Neural progenitor cell (in vitro differentiated cells): ENCODE measurements around the gene CNPY2.

Experiments used
- EZH2phosphoT487 ChIP-seq: fragments of 200-600 bp; sonication (generic); IDR thresholded peaks from 2 replicates; pipeline ENCODE4 v1.6.1; 2017; ENCODE audit warnings: antibody characterized with exemption
- TF ChIP-seq, protein P1 (sequence below): fragments of 200-600 bp; sonication (generic); IDR thresholded peaks from 2 replicates; pipeline ENCODE4 v1.5.1; 2017; ENCODE audit warnings: antibody characterized with exemption, mild to moderate bottlenecking

DNA sequence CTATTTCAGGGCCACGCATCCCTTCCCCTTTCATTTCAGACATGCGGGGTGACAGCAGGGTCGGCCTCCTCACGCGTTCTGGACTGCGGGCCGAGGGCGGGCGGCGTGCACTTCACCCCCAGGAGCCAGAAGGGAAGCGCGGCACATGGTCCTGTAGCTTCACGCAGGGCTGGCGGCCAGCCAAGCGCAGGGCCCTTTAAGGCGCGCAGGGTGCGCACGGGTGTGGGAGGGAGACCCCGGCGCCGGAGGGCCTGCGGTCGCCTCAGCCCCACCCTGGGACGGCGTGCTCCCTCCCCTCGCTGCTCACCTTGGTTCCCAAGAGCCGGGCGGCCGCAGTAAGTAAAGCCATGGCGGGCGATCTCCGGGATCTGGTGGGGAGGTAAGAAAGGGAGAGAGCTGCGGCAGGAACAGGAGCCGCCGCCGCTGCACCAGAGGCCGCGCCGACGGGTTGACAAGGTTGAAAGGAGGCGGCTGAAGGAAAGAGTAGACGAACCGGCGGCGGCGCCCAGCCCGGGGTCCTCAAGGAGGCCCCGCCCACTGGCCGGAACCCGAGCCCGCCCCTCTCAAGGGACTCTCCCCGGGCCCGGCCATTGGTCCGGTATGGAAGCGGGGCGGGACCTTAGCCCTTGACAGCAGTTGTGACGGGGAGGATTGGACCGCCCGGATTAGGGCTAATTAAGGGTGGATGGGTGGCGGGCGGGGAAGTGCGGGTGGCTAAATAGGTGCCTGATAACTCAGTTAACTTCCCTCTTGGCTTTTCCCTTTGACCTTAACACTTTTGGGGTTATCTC is 15.7 kb downstream of the CNPY2 start, which contains the start of gene CS:
- TF ChIP-seq, protein P1, sequence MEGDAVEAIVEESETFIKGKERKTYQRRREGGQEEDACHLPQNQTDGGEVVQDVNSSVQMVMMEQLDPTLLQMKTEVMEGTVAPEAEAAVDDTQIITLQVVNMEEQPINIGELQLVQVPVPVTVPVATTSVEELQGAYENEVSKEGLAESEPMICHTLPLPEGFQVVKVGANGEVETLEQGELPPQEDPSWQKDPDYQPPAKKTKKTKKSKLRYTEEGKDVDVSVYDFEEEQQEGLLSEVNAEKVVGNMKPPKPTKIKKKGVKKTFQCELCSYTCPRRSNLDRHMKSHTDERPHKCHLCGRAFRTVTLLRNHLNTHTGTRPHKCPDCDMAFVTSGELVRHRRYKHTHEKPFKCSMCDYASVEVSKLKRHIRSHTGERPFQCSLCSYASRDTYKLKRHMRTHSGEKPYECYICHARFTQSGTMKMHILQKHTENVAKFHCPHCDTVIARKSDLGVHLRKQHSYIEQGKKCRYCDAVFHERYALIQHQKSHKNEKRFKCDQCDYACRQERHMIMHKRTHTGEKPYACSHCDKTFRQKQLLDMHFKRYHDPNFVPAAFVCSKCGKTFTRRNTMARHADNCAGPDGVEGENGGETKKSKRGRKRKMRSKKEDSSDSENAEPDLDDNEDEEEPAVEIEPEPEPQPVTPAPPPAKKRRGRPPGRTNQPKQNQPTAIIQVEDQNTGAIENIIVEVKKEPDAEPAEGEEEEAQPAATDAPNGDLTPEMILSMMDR, result peak; percentile 8
- TF ChIP-seq EZH2phosphoT487, result no peak
